Parietal lobe (tissue), 2 donors: Measurements from ENCODE around the gene B4GALT3. TPM values are rescaled to one million over a fixed set of nuclear protein-coding genes. Genes with fewer than 3 reads are reported as not detected.

Experiments used
- small RNA-seq: library from RNA; depleted of rRNA; stranded (forward); fragments of <200 nt; gene quantifications from one replicate; pipeline ENCODE3, GENCODE V24; 2014; ENCODE audit warnings: low replicate concordance
- total RNA-seq: library from RNA; depleted of rRNA; stranded (reverse); fragments of >200 nt; gene quantifications from one replicate; pipeline ENCODE4 v1.2.3, GENCODE V29; 2014

B4GALT3 gene
- total RNA-seq: 20.0 TPM

DNA sequence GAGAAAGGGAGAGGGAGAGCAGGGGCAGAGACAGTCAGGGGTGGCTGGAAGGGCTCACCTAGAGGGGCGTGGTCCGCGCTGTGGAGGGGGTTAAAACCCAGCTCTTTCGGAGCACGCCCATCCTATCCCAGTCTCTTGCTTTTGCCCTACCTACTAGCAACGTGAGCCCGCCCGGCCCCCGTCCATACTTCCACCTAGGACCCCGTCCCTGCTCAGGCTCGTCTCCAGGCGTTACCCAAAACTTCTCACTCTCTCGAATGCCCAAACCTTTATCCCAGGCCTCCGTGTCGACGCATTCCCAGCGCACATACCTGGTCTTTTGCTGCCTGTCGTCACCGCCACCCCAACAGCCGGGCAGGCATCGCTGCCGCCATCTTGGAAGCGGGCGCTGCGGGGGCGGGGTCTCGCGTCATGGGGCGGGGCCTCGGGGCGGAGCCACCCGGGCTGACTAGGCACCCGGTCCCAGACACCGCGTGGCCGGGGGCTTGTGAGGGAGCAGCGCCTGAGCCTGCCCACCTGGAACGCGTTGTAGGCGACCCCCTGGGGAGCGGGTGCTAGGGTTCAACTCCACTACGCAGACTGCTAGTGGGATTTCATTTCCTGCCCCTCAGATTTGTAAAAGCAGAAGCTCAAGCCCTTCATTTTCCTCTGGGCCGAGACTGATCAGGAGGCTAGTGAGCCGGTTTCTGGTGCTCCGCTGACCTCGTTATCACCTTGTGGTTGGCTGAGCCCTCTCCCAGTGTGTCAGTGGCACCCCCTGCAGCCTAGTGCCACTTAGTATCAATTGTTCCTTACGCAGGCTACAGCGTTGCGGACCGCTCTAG, at the start of gene B4GALT3:
TSS of gene B4GALT3 (minus strand) at position 396 of the 824 bp plus-strand sequence. CDS start 1,447 bp downstream, outside the sequence.

DNA sequence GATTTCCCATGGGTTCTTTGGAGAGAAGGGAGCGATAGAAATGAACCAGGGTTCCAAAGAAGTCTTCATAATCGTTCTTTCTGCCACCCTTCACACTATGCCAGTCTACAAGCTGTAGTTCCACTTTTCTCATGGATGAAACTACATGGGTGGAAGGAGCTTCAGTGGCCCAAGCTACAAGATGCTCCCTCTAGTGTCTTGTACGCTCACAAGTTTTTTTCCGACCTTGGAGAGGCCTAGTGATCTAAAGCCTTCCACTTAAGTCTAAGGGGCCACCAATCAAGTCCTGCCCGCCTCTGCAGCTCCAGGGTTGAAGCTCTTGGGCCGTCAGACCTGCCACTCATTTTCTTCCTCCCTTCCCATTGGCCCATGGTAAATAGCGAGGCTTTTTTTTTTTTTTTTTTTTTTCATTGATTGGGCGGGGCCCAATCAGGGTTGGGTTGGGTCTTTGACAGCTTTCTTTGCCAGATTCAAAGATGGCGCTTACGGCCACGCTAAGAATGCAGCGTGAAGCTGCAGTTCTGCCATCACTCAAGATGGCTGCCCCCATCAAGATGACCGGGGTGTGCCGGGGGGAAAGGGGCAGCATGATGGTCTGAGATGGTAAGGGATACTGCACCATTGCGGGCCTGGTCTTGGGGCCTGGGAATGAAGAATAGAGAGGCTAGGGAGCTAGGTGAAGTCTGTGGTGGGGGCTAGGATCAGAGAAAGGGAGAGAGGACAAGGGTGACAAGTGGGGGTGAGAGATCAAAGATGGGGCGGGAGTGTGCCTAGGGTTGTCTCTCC, 48.4 kb upstream of the B4GALT3 start, which contains the start of gene TOMM40L:
TSS of gene TOMM40L (plus strand) at position 527 of the 786 bp plus-strand sequence. CDS start 430 bp downstream, outside the sequence.

DNA sequence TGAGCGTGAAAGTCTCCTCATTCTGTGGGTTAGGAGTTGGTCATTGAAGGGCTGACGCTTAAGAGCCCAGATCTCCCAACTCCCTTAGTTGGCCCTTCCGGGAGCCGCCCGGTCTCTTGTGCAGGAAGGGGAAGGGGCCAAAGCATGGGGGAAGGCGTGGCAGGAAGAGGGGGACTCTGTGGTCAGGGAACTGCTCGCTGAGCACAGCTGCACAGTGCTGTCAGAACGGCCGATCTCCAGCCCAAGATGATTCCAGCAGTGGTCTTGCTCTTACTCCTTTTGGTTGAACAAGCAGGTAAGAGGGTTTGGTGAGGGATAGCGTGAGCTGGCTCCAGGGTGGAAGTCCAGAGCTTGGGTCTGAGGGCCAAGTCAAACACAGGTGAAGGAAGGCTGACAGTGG, 37.8 kb upstream of the B4GALT3 start, which contains the start of gene FCER1G:
TSS of gene FCER1G (plus strand) at position 220 of the 400 bp plus-strand sequence. CDS start at position 247, 27 bp downstream.

DNA sequence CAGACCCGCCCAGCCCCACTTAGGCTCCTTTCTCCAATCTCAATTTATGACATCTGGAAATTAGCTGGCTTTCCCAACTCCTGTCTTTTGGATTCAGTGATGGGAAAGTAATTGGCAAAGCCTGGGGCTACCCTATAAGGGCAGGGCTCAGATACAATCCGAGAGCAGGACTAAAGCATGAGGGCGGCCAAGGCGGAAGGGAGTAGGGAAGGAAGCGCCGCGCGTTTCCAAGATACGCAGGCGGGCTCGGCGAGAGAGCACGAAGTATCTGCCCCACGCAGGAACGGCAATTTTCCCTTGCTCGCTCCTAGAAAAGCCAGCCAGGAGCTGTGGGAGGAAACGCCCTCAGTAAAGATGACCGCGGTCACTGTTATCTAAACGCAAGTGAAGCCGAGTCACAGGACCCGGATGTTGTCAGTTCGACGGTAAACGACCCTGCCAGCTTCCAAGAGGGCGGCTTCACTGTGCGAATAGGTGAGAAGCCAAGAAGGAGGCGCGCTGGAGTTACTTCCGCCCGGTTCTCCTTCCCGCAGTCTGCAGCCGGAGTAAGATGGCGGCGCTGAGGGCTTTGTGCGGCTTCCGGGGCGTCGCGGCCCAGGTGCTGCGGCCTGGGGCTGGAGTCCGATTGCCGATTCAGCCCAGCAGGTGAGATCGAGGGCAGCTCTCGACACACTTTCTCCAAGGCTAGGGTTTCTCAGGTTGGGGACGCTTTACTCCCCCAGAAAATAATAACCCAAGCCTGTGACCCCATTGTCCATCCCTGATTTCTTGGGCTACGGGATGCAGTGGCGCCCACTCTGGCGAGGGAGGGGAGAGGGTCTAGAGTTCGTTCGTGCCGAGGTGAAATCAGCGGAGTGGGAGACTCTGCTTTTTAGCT, 24.8 kb upstream of the B4GALT3 start, which contains the start of gene NDUFS2:
TSS of gene NDUFS2 (plus strand) at position 532 of the 877 bp plus-strand sequence. CDS start at position 551, 19 bp downstream.

DNA sequence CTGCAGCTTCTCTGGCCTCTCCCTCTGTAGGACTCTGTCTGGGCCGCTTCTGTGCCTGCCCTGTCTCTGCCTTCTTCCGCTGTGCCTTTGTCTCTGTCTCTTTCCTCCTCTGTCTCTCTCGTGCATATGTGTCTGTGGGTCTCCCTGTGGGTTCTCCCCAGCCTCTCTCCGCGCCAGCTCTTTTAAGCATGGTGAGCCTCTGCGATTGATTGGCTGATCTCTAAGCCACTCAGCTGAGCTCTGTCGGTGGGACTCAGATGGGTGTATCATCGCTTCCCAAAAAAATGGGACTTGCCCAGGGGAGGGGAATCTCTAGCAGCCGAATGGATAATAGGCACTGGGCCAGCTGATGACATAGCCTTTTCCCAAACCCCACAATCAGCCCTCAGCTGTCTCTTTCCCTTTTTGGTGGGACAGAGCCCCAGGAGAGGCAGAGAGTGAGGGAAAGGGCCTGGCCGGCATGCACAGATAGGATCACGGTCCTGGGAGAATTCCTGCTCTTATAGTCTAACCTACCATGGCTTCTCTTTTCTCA, 21.7 kb upstream of the B4GALT3 start, which contains the start of gene ADAMTS4:
TSS of gene ADAMTS4 (minus strand) at position 158 of the 535 bp plus-strand sequence. CDS start 427 bp downstream, outside the sequence.

DNA sequence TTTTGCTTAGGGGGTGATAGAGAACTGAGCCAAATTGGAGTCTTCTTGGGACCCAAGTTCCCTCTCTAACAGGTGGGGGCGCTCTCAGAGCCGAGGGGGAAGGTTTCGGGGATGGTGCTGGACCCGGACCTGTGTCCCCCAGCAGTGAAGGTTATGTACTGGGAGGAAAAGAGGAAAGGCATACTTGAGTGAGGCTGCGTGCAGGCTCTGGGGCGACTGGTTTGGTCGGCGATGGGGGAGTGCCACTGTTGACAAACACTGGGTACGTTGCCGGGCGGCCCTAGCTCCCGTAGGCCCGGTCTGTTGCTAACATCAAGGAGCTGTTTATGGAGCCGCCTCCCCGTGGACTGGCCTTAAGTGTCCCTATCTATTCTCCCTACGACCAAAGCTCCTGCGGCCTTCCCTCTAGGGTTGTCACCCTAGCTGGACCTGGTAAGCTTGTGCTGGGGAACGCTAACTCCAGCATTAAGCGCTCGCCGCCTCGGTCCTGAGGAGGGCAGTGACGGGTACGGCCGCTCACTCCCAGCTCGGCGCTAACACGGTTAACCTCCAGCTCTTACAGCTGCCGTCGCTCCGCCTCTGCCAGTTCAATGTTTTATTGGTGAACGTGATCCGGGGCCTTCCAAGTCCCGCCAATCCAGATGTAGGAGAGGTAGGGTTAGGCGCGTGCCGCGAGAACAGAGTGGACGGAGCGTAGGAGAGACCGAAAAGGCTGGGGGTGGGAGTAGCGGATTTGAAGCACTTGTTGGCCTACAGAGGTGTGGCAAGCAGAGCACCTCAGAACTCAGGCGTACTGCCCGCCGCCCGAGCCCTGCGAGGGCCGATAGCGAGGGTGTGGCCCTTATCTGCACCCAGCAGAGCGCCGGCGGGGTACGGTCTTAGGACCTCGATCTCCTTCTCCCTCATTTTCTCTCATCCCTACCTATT, 11.3 kb downstream of the B4GALT3 start, which contains the start of gene PPOX:
TSS of gene PPOX (plus strand) at position 685 of the 927 bp plus-strand sequence. CDS start 422 bp downstream, outside the sequence.

DNA sequence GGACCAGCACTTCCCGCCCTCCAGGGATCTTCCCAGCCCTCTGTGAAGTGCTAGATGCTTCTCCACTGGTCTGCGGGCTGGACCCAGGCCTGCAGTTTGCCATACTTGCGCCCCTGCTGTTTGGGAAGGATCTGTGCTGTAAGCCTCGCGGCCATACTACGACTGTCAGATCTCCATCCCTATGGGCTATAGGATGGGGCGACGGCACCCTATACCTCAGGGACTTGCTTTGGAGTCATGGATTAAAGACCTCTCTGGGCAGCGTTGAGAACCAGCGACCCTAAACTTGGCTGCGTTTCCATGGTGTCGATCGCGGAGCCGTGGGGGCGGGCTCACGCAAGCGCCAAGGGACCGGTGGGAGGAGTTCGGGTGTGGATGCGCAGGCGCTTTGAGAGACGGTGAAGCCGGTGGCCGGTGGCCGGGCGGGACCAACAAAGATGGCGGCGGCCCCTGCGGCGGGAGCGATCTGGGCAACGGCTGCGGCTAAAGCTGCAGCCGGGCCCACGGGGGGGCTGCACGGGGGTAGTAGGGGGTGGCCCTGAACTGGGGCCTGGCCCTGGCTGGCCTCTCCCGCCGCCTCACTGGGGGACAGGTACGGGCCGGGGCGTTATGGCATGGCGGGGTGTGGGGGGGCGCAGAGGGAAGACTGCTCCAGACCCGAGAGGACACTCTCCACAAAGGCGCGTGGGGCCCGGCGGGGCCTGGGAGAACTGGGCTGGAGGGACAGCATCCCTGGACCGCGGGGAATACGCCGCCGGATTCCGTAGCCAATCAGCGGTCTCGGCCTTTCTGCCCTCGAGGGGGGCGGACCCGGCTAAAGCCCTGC, 18.0 kb downstream of the B4GALT3 start, which contains the start of gene USP21:
TSS of gene USP21 (plus strand) at position 414 of the 826 bp plus-strand sequence. CDS start 1,141 bp downstream, outside the sequence.

DNA sequence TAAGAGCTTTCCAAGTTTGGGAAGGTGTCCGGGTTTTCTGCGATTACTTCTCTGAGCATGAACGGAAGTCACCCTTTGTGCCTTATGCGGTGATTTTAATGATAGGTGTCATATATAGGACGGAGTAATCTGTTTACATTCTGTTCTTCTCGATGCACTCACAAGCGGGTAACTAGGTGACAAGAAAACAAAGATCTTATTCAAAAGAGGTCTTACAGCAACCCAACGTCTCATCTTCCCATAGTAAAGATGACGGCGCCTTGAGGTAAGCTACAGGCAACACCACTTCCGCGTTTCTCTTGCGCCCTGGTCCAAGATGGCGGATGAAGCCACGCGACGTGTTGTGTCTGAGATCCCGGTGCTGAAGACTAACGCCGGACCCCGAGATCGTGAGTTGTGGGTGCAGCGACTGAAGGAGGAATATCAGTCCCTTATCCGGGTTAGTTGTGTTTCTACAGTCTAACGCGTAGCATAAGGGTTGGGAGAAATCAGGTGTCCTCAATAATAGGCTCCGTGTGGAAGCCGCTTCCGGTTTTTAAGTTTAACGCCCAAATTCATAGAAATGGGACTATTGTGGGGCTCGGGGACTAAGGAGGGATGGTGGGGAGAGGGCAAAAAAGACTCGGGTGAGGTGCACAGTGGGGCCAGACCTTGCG, 23.5 kb downstream of the B4GALT3 start, which contains the start of gene UFC1:
TSS of gene UFC1 (plus strand) at position 297 of the 656 bp plus-strand sequence. CDS start at position 317, 20 bp downstream.

DNA sequence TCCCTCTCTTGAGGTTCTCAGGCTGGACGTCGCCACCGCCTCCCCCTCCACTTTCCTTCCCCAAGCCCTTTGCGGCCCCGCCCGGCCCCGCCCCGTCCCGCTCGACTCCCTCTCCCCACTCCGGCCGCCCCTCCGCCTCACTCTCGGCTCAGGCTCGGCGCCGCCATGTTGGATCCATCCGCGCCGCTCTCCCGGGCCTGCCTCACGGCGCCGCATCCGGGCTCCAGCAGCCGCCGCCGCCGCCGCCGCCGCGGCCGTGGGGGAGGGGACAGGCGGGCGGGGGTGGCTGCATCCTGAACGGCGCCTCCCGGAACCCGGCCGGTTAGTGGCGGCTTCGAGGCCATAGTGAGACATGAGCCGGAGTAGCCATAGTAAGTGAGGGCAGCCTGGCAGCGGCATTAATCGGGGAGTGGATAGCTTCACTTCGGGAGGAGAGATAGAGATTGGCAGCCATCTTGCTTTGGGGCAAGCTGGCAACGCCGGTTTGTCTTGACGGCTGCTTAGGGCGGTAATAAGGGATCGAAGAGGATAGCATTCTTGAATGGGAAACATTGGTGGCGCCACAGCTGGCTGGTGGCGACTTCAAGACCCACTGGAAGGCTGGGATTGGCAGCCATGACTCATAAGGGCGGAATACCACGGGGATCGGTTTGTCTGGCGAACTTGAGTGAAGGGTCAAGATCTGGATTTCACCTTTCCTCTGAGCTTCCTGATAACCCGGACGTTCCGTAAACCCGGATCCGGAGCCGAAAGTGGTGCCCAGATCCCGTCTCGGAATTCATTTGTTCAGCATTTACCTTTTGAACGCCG, 44.7 kb downstream of the B4GALT3 start, which contains the start of gene DEDD:
TSS of gene DEDD (minus strand) at position 258 of the 810 bp plus-strand sequence. CDS start 8,205 bp downstream, outside the sequence.

Small RNAs within 50 kb of the gene (small RNA-seq; reads per million reads assigned to genes)
- gene RF01225: not detected

Other genes with a start within 250 kb of the B4GALT3 start
- not detected for gene ITLN2, start 222.7 kb downstream of the B4GALT3 start, total RNA-seq
- gene F11R, start 156.4 kb downstream of the B4GALT3 start, total RNA-seq: 18.8 TPM
- gene TSTD1, start 138.5 kb downstream of the B4GALT3 start, total RNA-seq: 35.1 TPM
- 121 TPM for gene USF1, start 131.5 kb downstream of the B4GALT3 start, total RNA-seq
- gene ARHGAP30, start 107.6 kb downstream of the B4GALT3 start, total RNA-seq: 0.31 TPM
- gene NECTIN4, start 87.9 kb downstream of the B4GALT3 start, total RNA-seq: not detected
- gene KLHDC9, start 79.1 kb downstream of the B4GALT3 start, total RNA-seq: 1.6 TPM
- gene PFDN2, start 59.5 kb downstream of the B4GALT3 start, total RNA-seq: 30.0 TPM
- 26.3 TPM for gene NIT1, start 59.4 kb downstream of the B4GALT3 start, total RNA-seq
- gene DEDD, start 44.8 kb downstream of the B4GALT3 start, total RNA-seq: 20.0 TPM
- gene UFC1, start 23.5 kb downstream of the B4GALT3 start, total RNA-seq: 81.1 TPM
- 22.2 TPM for gene USP21, start 18.0 kb downstream of the B4GALT3 start, total RNA-seq
- 26.3 TPM for gene PPOX, start 11.1 kb downstream of the B4GALT3 start, total RNA-seq
- 0.31 TPM for gene ADAMTS4, start 21.5 kb upstream of the B4GALT3 start, total RNA-seq
- 128 TPM for gene NDUFS2, start 24.9 kb upstream of the B4GALT3 start, total RNA-seq
- gene FCER1G, start 37.8 kb upstream of the B4GALT3 start, total RNA-seq: 3.8 TPM
- not detected for gene APOA2, start 46.1 kb upstream of the B4GALT3 start, total RNA-seq
- 25.4 TPM for gene TOMM40L, start 48.6 kb upstream of the B4GALT3 start, total RNA-seq
- not detected for gene NR1I3, start 60.7 kb upstream of the B4GALT3 start, total RNA-seq
- 1.9 TPM for gene PCP4L1, start 81.2 kb upstream of the B4GALT3 start, total RNA-seq
- 2.2 TPM for gene MPZ, start 132.5 kb upstream of the B4GALT3 start, total RNA-seq
- gene SDHC, start 136.9 kb upstream of the B4GALT3 start, total RNA-seq: 21.6 TPM
- not detected for gene CFAP126, start 190.4 kb upstream of the B4GALT3 start, total RNA-seq